HG03135 (cell line): ENCODE results near the gene LOXL4.

Source experiments
- ATAC-seq: cut with Tn5 transposase; IDR thresholded peaks from one replicate; pipeline ENCODE4 v1.9.1; 2021; ENCODE audit warnings: mild to moderate bottlenecking, moderate library complexity; ENCODE audit not compliant: unreplicated experiment

LOXL4 gene

GRCh38 chr10:98267894-98268693 lies at the start of gene LOXL4:
Gene LOXL4 (minus strand): TSS chr10:98268194. CDS start chr10:98263019, 5,175 bp downstream.
- no peak for ATAC-seq

DNA sequence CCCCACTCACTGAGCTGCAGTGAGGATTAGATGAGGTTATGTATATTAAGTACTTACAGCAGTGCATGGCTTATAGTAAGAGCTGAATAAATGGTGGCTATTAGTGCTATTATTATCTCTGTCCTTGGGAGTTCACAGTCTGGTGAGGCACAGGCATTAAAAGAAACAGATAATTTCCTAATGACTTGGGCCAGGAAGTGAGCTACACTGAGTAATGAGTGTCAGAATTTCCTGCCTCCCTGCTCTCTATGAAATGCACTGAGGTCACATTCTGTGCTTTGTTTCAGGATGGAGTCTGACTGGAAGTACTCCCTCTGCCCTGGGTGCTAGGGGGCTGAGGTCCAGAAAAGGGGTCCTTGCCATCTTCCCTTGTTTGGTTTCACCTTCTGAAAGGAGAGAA lies 48.7 kb upstream of the LOXL4 start:
- no peak for ATAC-seq

- no peak for ATAC-seq
Measured at GRCh38 chr10:98316170-98316569, 48.2 kb upstream of the LOXL4 start.

GRCh38 chr10:98314532-98315284 lies 46.7 kb upstream of the LOXL4 start:
- no peak for ATAC-seq

GRCh38 chr10:98313598-98313997 lies 45.6 kb upstream of the LOXL4 start:
- ATAC-seq = no peak

DNA sequence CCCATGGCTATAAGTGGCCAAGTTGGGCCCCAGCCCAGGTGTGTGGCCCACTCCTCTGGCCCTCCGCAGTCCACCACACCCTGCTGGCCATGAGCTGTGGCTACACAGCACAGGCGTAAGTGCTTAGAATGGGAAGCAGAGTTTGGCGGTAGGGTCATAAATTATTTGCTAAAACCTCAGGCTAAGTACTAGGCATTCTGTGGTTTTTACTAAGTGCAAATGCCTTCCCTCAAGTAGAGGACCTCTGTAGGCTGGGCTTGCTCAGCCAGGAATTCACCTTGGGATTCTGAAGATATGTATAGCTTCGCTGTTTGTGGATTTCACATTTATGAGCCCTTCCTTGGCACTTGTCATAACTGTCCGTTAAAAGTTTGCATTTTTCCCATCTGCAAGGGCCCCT lies 44.8 kb upstream of the LOXL4 start:
- ATAC-seq = no peak

DNA sequence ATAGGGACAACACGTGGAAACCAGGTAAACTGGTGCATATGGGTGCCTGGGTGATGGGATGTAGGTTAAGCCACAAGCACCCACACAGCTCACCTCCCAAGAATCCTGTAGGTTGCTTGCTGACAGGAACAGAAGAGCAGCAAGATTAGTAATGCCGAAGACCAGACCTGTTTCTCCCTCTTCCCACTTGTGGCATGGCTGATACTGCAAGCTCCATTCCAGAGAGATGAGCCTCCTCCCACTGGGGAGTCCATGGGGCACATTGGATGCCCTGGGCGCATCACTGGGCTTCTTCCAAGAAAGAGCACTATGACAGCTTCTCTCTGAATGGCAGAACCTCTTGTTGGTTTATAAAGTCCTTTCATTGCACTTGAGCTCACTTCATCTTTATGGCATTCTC lies 44.4 kb upstream of the LOXL4 start:
- no peak for ATAC-seq

DNA sequence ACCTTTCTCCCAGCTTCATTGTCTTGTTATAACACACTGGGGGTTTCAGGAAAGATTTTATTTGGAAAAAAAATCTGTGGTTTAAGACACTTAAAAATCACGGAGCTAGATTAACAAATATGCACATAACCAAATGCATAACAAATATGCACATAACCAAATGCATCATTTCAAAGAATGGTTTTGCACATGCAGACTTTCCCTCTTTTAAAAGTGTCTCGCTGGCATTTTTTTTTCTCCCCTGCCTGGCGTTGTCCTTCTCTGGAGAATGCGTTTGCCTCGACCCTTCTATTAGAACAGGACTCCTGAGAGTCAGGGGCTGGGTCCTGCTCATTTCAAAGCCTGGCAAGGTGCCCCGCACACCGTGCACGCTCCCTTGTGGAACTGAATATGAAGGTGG lies 42.7 kb upstream of the LOXL4 start:
- ATAC-seq = no peak

DNA sequence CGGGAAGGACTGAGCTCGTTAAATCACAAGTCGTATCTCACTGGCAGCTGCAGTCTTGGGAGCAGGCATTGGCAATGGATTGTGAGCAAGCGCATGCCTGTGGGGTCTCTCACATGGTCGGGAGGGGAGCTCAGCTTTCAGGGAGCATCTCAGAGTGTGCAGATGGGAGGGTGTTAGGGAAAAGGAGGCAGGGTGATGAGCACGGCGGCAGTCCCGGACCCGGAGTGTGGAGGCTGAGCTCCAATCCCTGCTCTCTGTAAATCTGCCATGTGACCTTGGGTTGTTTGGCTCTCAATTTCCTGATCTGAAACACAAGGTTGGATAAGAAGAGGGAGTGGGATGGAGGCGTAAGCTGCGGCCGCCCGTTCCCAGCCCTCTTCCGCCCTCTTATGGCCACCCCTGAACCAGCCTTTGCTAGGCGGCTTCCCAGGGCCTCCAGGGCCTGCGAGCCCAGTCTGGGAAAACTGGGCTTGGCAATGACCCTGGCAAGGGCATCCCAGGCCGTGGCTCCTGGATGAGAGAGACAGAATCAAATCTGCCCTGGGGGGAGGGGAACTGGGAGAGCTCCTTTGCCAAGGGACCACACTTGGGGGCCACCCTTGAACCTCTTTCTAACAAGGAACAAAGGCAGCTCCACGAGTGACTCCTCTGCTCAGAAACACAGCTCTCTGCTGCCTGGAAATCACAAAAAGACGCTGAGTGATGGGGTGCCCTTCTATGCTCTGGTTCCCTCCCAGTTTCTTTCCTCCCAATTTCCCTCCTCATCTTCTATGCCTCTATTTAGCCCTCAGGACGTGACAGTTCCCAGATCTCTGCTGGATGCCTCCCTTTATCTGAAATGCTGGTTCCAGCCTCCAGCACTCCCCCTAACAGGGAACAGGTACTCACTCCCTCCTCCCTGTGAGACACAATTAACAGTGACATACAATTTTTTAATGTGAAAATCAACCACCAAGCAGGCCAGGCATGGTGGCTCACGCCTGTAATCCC lies 41.7 kb upstream of the LOXL4 start:
- no peak for ATAC-seq

DNA sequence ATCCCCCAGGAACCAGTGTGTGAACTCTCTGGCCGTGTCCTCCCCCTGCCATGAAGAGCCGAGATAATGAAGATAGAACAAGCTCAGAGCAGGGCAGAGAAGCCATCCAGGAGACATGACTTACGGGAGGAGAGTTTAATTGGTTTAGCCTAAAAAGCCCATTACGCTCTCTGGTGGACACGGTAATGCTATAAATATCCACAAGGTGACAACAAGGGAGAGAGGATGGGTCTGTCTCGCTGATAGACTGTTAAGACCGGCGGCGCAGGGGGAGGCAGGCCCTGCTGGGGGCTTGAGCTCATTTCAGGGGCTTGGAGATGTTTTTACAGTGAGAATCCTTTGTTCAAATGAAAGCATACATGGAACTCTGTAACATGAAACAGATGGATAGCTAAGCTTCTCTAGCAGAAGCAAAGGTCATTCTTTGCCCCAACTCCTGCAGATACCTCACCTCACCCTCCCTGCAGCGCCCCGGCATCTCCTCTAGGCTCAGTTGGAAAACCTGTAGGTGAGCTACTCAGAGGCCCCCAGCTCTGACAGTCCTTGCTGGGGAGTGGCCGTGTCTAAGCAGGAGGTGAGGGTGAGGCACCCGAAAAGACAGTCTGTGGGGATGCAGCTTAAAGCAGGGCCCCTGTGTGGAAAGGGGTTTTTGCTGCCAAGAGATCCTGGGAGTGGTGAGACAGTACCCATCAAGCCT lies 40.8 kb upstream of the LOXL4 start:
- no peak for ATAC-seq

DNA sequence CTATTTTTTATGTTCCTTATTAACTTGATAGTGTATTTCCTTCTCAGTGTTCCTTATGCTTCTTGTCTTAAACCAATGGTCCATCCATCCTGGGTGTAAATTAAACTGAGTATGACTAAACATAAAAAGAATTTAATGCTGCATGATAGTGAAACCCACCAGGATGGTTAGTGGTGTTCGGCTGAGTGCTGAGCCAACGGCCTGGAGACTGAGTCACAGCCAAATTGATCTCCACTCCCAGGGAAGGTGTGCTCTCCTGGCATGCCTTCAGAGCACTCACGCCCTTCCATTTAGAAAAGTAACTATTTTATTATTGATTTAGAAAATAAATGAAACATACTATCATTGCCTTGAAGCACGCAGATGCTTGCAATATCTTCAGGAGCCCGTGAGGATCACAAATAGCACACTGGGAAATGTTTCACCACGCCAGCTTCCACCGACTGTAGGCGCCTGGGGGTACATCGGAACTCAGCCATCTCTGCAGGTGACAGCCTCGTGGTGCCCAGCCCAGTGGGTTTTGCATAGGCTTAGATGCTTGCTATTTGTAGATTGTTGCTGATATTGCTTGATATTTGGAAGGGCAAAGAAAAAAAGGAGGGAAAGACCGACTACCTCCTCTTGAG lies 40.0 kb upstream of the LOXL4 start:
- no peak for ATAC-seq

GRCh38 chr10:98306501-98306900 lies 38.5 kb upstream of the LOXL4 start:
- no peak for ATAC-seq

- ATAC-seq = no peak
Measured at GRCh38 chr10:98303569-98303968, 35.6 kb upstream of the LOXL4 start.

DNA sequence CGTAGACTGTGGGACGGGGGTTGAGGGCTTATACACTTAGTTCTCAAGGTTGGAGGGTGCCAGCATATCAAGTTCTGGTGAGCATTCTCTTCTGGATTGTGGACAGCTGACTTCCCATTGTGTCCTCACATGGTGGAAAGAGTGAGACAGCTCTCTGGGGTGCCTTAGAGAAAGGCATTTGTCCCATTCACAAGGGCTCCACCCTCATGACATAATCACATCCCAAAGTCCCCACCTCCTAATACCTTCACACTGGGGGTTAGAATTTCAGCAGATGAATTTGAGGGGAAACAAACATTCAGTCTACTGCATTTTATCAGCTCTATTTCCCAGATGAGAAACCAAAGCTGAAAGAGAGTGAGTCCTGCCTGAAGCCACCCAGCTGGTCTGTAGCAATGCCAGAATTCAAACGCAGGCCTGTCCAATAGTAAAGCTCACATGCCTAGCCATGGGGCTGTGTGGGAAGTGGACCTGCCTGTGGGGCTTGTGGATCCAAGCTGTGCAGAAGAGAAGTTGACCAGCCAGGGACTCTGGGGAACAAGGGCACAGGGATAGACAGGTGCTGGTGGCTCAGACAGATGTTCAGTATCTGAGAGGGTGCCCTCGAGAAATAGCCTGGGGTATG lies 34.9 kb upstream of the LOXL4 start:
- no peak for ATAC-seq

GRCh38 chr10:98301664-98302319 lies 33.8 kb upstream of the LOXL4 start:
- ATAC-seq = no peak

DNA sequence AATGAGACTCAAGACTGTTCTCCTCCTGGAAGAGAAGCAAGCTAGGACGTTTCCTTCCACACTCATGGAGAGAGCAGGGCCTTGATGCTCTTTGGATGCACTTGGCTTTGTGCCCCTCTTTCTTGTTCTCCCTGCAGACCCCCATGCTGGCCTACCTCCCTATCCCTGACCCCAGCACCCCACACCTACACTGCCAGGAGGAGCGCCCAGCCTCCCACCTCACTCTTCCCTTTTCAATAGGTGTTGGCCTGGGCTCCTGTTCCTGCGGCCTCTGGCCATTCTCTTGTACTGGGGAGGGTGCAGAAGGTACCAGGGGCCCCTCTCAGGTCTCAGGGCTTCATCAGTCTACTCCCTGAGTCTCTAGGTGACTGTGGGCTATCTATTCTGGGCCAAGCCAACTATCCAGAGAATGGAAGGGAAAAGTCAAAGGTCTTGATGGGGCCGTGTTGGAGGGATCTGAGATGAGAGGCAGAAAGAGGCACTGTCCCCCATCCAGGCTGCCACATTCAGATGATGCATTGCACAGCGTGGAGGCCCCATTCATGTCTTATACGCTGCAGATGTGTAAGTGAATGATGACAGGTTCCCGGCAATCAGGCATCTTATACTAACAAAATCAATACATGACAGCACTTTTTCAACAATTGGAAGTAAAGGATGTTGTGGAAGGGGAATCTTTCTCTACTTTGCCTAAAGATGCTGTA lies 32.7 kb upstream of the LOXL4 start:
- no peak for ATAC-seq

GRCh38 chr10:98299341-98299740 lies 31.3 kb upstream of the LOXL4 start:
- ATAC-seq = no peak

DNA sequence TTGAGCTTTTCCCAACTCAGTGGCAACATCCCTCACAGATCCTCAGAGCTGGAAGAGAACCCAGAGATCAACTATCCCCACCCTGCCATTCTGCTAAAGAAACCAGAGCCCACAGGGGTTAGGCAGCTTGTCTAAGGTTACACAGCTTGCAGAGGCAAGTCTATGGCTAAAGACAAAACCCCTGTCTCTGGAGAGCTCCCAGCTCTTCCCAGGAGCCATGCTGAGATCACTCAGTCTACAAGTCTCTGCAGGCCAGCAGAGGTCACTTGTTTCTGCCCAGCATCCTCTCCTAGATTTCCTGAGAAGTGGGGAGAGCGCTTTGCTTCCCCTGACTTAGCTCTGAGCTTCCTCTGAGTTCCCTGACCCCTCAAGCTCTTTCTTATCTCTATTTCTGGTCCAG lies 28.5 kb upstream of the LOXL4 start:
- no peak for ATAC-seq

DNA sequence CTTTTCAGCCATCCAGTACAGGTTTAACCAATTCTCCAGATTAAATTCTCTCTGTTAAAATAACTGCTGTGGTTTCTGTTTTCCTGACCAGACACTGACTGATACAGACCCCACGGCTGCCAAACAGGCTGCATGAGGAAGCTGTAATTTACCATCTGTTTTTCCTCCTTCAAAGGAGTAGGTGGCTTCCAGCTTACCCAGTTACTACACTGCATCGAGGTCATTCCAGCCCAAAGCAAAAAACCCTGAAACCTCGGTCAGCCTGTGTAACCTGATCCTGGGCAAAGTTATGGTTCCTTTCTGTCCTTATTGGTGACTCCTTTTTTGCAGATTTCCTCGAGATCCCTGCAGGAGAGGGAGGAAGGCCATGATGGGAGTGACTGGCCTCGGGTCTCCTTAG lies 27.9 kb upstream of the LOXL4 start:
- ATAC-seq = no peak
